ENCODE measurements around the gene NUDCD3. TPM values are rescaled to one million over a fixed set of nuclear protein-coding genes. Genes with fewer than 3 reads are reported as not detected.

The NUDCD3 gene
- total and polyA plus RNA-seq, 4 experiments from 2014 or later, result 55.2 to 108 (median 80.9) TPM

DNA sequence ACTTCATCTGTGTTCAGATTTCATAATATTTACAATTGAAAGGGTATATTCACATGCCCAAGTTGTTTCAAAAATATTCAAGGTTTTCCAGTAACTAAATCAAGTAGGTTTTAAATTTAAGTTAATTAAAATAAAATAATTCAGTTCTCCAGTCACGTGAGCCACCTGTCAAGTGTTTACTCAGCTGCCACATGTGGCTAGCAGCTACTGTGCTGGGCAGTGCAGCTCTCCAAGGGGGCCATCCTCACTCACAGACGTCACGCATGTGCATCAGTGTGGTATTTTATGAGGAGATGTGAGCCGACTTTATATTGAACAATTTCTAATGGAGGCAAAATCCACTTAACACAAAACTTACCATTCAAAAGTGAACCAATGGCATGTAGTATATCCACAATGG is 95.4 kb downstream of the NUDCD3 start:
- Mint-ChIP-seq H3K27ac (peak overlapping the region in 1 of 7 donors; percentile 2), H3K36me3 (peaks cover 37 to 78% of the 10 kb centered on the region in 2 donors), H3K9me3 (no peaks in the 10 kb centered on the region), H3K4me3 (no peak overlapping the region), H3K27me3 (no peaks in the 10 kb centered on the region), H3K4me1 (peaks cover 0 to 10% (median 7%) of the 10 kb centered on the region in 4 donors)
- Histone ChIP-seq H3K27me3 (ENCODE audit: insufficient read depth, low read length) (no peaks in the 10 kb centered on the region), H3K27ac (ENCODE audit: low read depth, low read length) (no peak overlapping the region), H3K36me3 (ENCODE audit: insufficient read depth, low read length) (peaks cover 34% of the 10 kb centered on the region), H3K9me3 (ENCODE audit: control insufficient read depth in 1 of 2, low read length in 2 of 2) (no peaks in the 10 kb centered on the region), H3K4me3 (ENCODE audit: low read length in 2 of 2) (no peak overlapping the region), H3K4me1 (ENCODE audit: insufficient read depth, low read length) (no peaks in the 10 kb centered on the region)
- POLR2A ChIA-PET (ENCODE audit: partially characterized antibody), result no interaction called here
- DNase-seq, result no peak
- CTCF ChIA-PET (ENCODE audit: partially characterized antibody), result no interaction called here
- intact Hi-C loops (cut with micrococcal nuclease), result no loop called here

DNA sequence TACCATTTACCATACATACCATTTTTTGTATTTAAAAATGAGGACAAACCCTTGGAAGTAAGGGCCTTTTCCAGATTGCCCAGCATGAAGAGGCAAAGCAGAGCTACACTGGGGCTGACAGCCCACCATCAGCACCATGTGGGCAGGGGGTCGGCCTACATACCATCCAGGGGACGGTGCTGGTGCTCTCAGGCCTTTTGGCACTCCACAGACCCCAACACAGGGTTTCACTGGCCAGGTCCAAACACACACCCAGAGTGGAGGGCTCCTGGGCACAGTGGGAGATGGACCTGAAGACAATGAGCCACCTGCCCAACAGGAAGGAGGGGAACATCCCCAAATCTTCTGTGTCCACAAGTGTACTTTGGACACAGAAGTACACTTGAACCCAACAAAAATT is 95.8 kb downstream of the NUDCD3 start:
- Histone ChIP-seq H3K36me3 (ENCODE audit: insufficient read depth, low read length) (peaks cover 37% of the 10 kb centered on the region), H3K4me3 (ENCODE audit: low read length in 2 of 2) (no peak overlapping the region), H3K27me3 (ENCODE audit: insufficient read depth, low read length) (no peaks in the 10 kb centered on the region), H3K4me1 (ENCODE audit: insufficient read depth, low read length) (no peaks in the 10 kb centered on the region), H3K9me3 (ENCODE audit: control insufficient read depth in 1 of 2, low read length in 2 of 2) (no peaks in the 10 kb centered on the region), H3K27ac (ENCODE audit: low read depth, low read length) (no peak overlapping the region)
- H3K36me3 Mint-ChIP-seq, result peaks cover 37 to 77% of the 10 kb centered on the region in 2 donors
- H3K27ac Mint-ChIP-seq, result no peak overlapping the region
- peaks cover 0 to 9% (median 5%) of the 10 kb centered on the region in 4 donors for H3K4me1 Mint-ChIP-seq
- POLR2A ChIA-PET (ENCODE audit: partially characterized antibody), result no interaction called here
- intact Hi-C loops (cut with micrococcal nuclease), result no loop called here
- H3K4me3 Mint-ChIP-seq, result no peak overlapping the region
- no peaks in the 10 kb centered on the region for H3K27me3 Mint-ChIP-seq
- CTCF ChIA-PET (ENCODE audit: partially characterized antibody), result no interaction called here
- no peak for DNase-seq
- H3K9me3 Mint-ChIP-seq, result no peaks in the 10 kb centered on the region

DNA sequence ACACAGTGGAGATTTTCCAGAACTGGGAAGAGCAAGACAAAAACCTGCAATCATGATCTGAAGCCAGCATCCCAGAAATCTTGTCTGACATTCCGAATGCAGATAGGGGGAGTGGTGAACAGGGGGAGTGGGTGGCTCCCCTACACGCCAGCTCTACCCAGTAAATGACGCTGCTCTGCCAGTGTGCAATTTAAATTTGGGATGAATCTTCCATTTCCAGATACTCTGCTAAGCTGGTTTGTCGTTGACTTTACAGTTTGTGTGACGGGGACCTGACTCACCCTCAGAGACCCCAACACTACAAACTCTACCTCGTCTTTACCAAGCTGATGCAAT is 96.4 kb downstream of the NUDCD3 start:
- H3K4me3 ChIP-seq (ENCODE audit: low read length in 2 of 2), result no peak overlapping the region
- H3K27ac ChIP-seq (ENCODE audit: low read depth, low read length), result no peak overlapping the region
- H3K36me3 ChIP-seq (ENCODE audit: insufficient read depth, low read length), result peaks cover 41% of the 10 kb centered on the region
- no peaks in the 10 kb centered on the region for H3K4me1 ChIP-seq (ENCODE audit: insufficient read depth, low read length)
- Mint-ChIP-seq H3K4me1 (peaks cover 0 to 9% (median 5%) of the 10 kb centered on the region in 4 donors), H3K27me3 (no peaks in the 10 kb centered on the region), H3K4me3 (no peak overlapping the region), H3K27ac (peak overlapping the region in 1 of 7 donors; percentile 68), H3K36me3 (peaks cover 32 to 76% of the 10 kb centered on the region in 2 donors), H3K9me3 (no peaks in the 10 kb centered on the region)
- intact Hi-C loops (cut with micrococcal nuclease), result no loop called here
- no peak for DNase-seq
- ChIA-PET CTCF (ENCODE audit: partially characterized antibody) (no interaction called here), POLR2A (ENCODE audit: partially characterized antibody) (no interaction called here)
- H3K27me3 ChIP-seq (ENCODE audit: insufficient read depth, low read length), result no peaks in the 10 kb centered on the region
- H3K9me3 ChIP-seq (ENCODE audit: control insufficient read depth in 1 of 2, low read length in 2 of 2), result no peaks in the 10 kb centered on the region

DNA sequence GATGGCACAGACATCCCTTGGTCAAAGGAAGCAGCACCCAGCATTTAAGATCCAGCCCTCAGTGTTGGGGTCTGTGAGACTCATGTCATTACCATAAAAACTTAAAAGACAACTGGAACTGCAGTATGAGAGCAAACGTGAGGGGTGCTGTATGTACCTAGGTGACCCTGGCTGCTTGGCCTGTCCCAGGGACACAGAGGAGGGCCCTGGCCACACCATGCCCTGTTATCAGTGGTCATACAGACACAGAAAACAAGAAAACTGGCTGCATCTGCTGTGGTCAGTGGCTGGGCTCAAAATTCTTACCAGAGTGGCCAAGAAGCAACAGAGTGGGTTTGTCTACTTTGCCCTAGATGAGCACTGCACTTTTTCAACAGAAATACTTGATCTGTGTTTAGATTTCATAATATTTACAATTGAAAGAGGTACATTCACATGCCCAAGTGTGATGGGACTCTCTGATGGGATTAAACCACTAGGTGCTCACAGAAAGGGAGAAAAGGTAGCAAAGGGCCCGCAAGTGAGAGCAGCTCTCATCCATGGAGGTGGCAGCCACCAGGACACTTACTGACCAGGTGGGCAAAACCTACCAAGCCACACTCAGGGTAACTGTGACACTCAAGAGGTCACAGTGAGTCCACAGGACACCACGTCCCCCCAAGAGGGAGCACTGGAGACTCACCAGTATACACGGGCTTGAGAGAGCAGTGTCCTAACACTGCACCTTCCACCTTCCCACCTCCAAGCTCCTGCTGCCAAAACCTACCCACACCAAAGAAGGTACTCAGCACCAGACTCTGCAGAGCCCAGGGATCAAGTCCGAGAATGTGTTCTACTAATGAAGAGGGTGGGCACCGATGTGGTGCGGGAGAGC is 97.0 kb downstream of the NUDCD3 start:
- Histone ChIP-seq H3K4me3 (ENCODE audit: low read length in 2 of 2) (no peak overlapping the region), H3K27me3 (ENCODE audit: insufficient read depth, low read length) (no peaks in the 10 kb centered on the region), H3K9me3 (ENCODE audit: control insufficient read depth in 1 of 2, low read length in 2 of 2) (no peaks in the 10 kb centered on the region), H3K4me1 (ENCODE audit: insufficient read depth, low read length) (no peaks in the 10 kb centered on the region), H3K27ac (ENCODE audit: low read depth, low read length) (no peak overlapping the region), H3K36me3 (ENCODE audit: insufficient read depth, low read length) (peaks cover 47% of the 10 kb centered on the region)
- Mint-ChIP-seq H3K27me3 (no peaks in the 10 kb centered on the region), H3K9me3 (no peaks in the 10 kb centered on the region), H3K27ac (peak overlapping the region in 3 of 7 donors; percentile 4 to 68 (median 29)), H3K4me3 (no peak overlapping the region), H3K36me3 (peaks cover 29 to 76% of the 10 kb centered on the region in 2 donors), H3K4me1 (peaks cover 0 to 8% (median 4%) of the 10 kb centered on the region in 4 donors)
- intact Hi-C loops (cut with micrococcal nuclease), result no loop called here
- ChIA-PET POLR2A (ENCODE audit: partially characterized antibody) (no interaction called here), CTCF (ENCODE audit: partially characterized antibody) (no interaction called here)
- no peak for DNase-seq

DNA sequence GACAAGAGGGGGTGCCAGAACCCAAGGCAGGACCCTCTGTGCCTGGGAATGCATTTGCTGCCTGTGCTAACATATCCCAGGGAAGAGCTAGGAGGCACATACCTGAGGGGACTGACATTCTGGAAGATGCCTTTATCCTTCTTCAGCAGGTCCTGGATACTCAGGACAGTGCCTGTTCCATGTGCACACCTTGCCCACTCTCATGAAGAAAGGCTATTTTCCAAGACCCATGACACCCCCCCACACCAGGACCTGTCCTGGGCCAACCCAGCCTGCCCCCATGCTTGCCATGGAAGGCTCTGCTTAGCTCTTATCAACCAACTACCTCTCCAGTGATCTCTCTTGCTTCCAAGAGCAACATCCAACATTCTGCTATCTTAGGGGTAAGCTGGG is 97.8 kb downstream of the NUDCD3 start:
- CTCF ChIA-PET (ENCODE audit: partially characterized antibody), result no interaction called here
- POLR2A ChIA-PET (ENCODE audit: partially characterized antibody), result no interaction called here
- Mint-ChIP-seq H3K27me3 (no peaks in the 10 kb centered on the region), H3K27ac (peak overlapping the region in 3 of 7 donors; percentile 12 to 69 (median 17)), H3K4me3 (no peak overlapping the region), H3K36me3 (peaks cover 30 to 77% of the 10 kb centered on the region in 2 donors), H3K4me1 (peaks cover 0 to 6% (median 2%) of the 10 kb centered on the region in 4 donors), H3K9me3 (no peaks in the 10 kb centered on the region)
- DNase-seq, result no peak
- intact Hi-C loops (cut with micrococcal nuclease), result no loop called here
- Histone ChIP-seq H3K27ac (ENCODE audit: low read depth, low read length) (no peak overlapping the region), H3K9me3 (ENCODE audit: control insufficient read depth in 1 of 2, low read length in 2 of 2) (no peaks in the 10 kb centered on the region), H3K4me3 (ENCODE audit: low read length in 2 of 2) (no peak overlapping the region), H3K4me1 (ENCODE audit: insufficient read depth, low read length) (no peaks in the 10 kb centered on the region), H3K27me3 (ENCODE audit: insufficient read depth, low read length) (no peaks in the 10 kb centered on the region), H3K36me3 (ENCODE audit: insufficient read depth, low read length) (peaks cover 56% of the 10 kb centered on the region)

DNA sequence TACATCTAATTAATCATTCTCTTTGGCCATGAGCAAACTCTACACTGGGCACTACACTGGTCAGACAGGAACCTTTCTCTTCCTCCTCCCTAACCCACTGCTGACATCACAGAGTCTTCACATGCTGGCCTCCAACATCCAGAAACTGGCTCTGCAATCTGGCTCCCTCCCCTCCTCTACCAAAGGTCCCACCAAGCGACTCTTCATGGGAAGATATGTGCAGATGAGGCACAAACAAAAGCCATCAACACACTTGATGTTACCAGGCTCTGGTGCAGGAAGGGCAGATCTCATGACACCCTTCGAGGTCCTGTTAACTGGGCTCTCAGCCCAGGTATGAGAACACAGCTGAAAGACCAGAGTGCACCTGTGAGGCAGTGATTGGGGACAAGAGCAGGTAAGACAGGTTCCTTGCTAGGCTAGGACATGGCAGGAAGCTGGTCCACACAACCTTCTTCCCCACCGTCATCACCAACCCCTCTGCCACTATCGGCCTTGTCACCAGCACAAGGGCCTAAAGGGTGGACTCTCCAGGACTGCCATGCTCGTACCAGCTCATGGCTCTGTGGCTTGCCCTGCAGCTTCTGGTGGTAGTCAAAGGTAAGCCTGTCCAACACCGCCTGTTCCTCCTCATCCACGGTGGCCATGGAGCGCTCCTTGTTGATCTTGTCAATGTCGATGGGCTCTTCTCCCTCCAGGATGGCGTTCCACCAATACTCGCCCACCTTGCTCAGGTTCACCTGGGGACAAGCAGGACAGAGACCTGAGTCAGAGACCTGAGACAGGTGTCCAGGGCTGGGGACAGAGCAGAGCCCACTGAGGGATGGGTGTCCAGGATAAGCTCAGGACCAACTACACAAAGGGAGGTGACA is 98.5 kb downstream of the NUDCD3 start:
- Histone ChIP-seq H3K9me3 (ENCODE audit: control insufficient read depth in 1 of 2, low read length in 2 of 2) (no peaks in the 10 kb centered on the region), H3K4me1 (ENCODE audit: insufficient read depth, low read length) (no peaks in the 10 kb centered on the region), H3K27me3 (ENCODE audit: insufficient read depth, low read length) (no peaks in the 10 kb centered on the region), H3K4me3 (ENCODE audit: low read length in 2 of 2) (no peak overlapping the region), H3K36me3 (ENCODE audit: insufficient read depth, low read length) (peaks cover 62% of the 10 kb centered on the region), H3K27ac (ENCODE audit: low read depth, low read length) (no peak overlapping the region)
- H3K4me3 Mint-ChIP-seq, result no peak overlapping the region
- no peaks in the 10 kb centered on the region for H3K9me3 Mint-ChIP-seq
- H3K27ac Mint-ChIP-seq, result peak overlapping the region in 2 of 7 donors; percentile 19 to 46
- no peaks in the 10 kb centered on the region for H3K27me3 Mint-ChIP-seq
- no peak for DNase-seq
- POLR2A ChIA-PET (ENCODE audit: partially characterized antibody), result no interaction called here
- intact Hi-C loops (cut with micrococcal nuclease), result no loop called here
- CTCF ChIA-PET (ENCODE audit: partially characterized antibody), result no interaction called here
- peaks cover 0 to 7% (median under 1%) of the 10 kb centered on the region in 4 donors for H3K4me1 Mint-ChIP-seq
- peaks cover 34 to 79% of the 10 kb centered on the region in 2 donors for H3K36me3 Mint-ChIP-seq

DNA sequence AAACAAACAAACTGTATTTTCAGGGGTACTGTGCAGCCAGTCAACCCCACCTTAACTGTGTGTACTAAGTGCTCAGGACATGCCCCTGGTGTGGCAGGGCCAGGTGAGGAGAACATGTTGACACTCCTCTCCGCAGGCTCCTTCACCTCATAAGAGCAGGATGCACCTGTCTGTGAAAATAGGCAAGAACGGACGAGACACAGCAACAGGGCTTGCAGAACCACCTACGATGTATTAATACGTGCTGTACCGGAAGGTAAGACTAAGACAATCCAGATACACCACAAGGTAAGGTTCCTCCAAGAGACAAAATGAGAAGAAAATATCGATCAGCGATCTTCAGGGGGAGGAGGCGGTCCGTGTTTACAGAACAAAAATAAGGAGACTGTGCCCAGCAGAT is 99.3 kb downstream of the NUDCD3 start:
- Mint-ChIP-seq H3K27me3 (no peaks in the 10 kb centered on the region), H3K9me3 (no peaks in the 10 kb centered on the region), H3K4me1 (peaks cover 0 to 6% (median 0%) of the 10 kb centered on the region in 4 donors), H3K27ac (no peak overlapping the region), H3K36me3 (peaks cover 40 to 82% of the 10 kb centered on the region in 2 donors), H3K4me3 (no peak overlapping the region)
- no peak overlapping the region for H3K27ac ChIP-seq (ENCODE audit: low read depth, low read length)
- H3K4me1 ChIP-seq (ENCODE audit: insufficient read depth, low read length), result no peaks in the 10 kb centered on the region
- POLR2A ChIA-PET (ENCODE audit: partially characterized antibody), result no interaction called here
- DNase-seq, result no peak
- H3K4me3 ChIP-seq (ENCODE audit: low read length in 2 of 2), result no peak overlapping the region
- H3K36me3 ChIP-seq (ENCODE audit: insufficient read depth, low read length), result peaks cover 67% of the 10 kb centered on the region
- CTCF ChIA-PET (ENCODE audit: partially characterized antibody), result no interaction called here
- intact Hi-C loops (cut with micrococcal nuclease), result no loop called here
- H3K9me3 ChIP-seq (ENCODE audit: control insufficient read depth in 1 of 2, low read length in 2 of 2), result no peaks in the 10 kb centered on the region
- no peaks in the 10 kb centered on the region for H3K27me3 ChIP-seq (ENCODE audit: insufficient read depth, low read length)
